ENCODE measurements around the gene HEXD.

The HEXD gene

DNA sequence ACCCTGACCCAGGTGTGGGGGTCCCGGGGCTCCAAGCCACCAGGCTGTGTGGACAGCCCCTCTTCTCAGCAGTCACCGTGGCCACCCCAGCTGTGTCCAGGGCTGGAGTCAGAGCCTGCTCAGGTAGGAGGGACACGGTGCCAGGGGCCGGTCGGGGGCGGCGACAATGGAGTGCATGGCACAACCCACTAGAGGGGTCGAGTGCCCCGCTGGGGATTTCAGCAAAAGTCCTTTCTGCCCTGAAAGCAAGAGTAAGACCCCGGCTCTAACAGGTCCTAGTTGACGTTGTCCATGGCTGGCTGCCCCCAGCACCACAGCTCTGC lies 35.3 kb upstream of the HEXD start:
- DNase-seq, result no peak

DNA sequence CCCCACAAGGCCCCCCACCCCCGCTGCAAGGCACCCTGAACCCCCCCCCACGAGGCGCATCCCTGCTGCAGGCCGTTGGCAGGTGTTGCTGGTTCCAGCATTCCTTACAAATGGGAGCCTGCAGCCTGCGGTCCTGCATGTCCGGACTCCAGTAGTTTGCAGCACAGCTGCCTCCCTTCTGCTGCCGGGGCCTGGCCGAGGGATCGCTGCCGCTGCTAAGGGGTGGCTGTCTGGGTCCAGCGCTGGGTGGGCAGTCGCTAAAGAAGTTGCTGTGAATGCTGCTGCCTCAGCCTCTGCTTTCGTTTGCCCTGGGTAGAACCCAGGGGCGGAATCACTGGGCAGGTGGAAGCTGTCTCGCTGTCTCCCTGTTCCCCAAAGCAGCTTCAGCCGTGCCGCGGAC lies 34.7 kb upstream of the HEXD start:
- no peak for DNase-seq

DNA sequence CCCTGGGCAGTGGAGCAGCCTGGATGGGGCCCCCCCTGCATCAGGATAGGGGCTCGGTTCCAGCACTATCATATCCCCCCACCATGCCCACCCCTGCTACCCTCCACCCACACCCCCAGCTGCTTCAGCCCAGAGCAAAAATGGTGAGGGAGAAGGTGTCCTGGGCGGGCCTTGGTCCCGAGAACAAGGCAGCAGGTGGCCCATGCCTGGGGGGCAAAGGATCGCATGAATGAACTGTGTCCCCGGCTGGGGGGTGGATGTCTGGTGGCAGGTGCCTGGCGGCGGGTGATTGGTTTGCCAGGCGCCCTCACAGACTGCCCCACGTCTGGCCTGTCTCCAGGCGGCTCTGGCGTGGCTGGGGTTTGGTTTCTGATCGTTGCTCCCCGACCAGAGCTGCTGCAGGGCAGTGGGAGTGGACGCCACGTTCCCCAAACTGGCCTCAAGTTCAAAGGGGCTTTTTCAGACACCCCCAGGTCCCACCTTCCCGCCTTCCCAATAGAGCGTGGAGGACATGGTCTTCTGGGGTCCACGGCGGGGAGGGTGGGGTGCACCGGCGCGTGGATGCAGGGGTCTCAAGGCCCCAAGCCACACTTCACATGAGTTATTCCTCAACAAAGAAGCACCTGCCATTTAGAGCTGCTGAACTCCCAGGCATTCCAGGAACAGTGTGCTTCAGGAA lies 34.0 kb upstream of the HEXD start:
- DNase-seq, result peak; percentile 75

- peak; percentile 38 for DNase-seq
These were observed 33.2 kb upstream of the HEXD start for GRCh38 chr17:82384730-82385481.

- no peak for DNase-seq
These were observed 32.4 kb upstream of the HEXD start for GRCh38 chr17:82385559-82386254.

DNA sequence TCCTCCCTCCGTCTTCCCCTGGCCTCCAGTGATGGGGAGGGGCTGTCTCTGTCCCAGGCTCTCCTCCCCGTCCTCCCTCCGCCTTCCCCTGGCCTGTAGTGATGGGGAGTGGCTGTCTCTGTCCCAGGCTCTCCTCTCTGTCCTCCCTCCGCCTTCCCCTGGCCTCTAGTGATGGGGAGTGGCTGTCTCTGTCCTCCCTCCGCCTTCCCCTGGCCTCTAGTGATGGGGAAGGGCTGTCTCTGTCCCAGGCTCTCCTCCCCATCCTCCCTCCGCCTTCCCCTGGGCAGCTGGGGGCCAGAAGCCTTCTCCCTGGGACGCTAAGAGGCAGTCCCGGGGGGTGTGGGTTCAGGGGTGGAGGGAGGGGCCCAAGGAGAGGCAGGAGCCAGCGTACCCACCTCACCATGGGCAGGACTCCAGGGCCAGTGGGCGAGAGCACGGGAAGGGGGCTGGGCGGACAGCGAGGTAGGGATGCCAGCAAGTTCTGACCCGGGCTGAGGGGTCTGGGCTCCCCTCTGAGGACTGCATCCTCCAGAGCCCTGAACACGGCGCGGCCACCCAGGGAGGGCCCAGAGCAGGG lies 31.8 kb upstream of the HEXD start:
- no peak for DNase-seq

- DNase-seq, result no peak
These were observed 31.1 kb upstream of the HEXD start for GRCh38 chr17:82386881-82387704.

GRCh38 chr17:82387705-82388106 lies 30.4 kb upstream of the HEXD start:
- DNase-seq, result no peak

DNA sequence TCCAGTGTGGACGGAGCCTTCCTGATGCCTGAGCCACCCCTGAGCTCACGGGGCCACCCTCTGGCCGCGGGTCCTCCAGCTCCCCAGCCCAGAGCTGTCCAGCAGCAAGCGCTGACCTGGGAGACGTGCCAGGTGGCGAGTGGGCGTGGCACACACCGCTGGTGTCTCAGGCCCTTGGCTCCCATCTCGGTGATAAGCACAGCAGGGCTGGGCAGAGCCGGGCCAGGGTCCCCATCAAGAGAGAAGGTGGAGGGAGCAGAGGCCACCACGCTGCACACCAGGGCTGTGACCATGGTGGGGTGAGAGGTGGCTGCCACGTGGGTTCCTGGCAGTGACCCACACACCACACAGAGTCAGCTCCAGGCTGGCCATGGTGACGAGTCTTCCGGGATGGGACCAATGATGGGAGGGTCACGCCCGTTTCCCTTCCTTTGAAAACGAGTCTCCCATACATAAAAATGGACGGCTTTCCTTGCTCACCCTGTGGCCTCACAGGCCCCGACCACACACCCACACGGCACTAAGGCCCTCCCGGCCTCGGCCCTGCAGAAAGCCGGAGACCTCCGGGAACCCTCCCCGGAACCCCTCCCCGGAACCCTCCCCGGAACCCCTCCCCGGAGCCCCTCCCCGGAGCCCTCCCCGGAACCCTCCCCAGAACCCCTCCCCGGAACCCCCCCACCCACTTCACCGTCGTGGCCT lies 29.8 kb upstream of the HEXD start:
- DNase-seq, result no peak

- no peak for DNase-seq
These were observed 29.2 kb upstream of the HEXD start for GRCh38 chr17:82388922-82389283.

GRCh38 chr17:82389379-82389778 lies 28.8 kb upstream of the HEXD start:
- DNase-seq, result no peak

GRCh38 chr17:82390015-82390859 lies 27.9 kb upstream of the HEXD start:
- DNase-seq, result no peak

- DNase-seq, result no peak
These were observed 27.2 kb upstream of the HEXD start for GRCh38 chr17:82390860-82391435.

GRCh38 chr17:82391496-82392066 lies 26.6 kb upstream of the HEXD start:
- no peak for DNase-seq

DNA sequence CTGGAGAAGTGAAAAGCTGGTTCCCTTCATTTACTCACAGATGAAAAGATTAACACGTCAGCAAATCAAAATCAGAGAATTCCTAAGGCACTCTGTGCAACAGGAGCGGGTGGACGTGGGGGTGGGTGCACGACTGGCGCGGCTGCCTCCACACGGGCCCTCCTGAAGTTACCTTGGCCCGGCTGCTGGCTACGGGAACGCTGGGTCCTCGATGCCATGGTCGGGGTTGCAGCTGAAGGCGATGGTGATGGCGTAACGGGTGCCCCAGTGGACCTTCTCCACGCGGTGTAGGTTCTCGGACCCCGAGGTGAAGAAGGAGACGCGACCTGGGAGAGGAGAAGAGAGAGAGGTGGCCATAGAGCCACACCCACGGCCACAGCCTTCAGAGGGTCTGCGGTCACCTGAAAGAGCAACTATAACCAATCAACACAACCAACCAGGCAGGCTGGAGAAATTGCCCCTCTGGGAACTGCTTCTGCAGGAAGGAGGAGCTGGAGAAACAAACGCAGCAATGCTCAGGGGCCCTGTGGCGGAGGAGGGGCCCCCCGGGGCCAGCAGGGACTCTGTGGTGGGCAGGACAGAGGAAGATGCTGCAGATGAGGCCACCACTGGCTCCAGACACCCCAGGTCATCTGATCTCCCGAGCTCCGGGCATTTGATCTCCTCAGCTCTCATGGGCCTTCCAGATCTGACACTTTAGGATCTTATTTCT lies 25.8 kb upstream of the HEXD start:
- no peak for DNase-seq

DNA sequence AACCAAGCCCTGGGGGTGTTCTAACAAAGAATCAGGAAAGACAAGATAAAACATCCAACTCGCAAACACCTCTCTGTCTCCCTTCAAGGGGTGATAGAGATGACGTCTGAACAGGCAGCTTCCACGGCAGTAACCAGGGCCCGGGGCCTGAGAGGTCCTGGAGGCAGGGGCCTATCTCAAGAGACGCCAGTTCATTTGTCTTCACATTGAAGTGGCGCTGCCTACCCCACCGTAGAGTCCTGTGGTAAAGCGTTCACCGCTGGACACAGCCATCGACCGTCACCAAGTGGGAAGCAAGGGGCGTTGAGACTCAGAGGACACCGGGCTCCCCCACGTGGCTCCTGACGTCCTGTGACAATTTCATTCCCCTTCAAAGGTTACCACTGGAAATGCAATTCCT lies 25.2 kb upstream of the HEXD start:
- no peak for DNase-seq

- no peak for DNase-seq
These were observed 23.9 kb upstream of the HEXD start for GRCh38 chr17:82394278-82394677.

GRCh38 chr17:82396601-82397435 lies 21.3 kb upstream of the HEXD start:
- no peak for DNase-seq
